ENCODE results near the gene METRN. TPM values are rescaled to one million over a fixed set of nuclear protein-coding genes. Genes with fewer than 3 reads are reported as not detected.
A peak's percentile ranks its signal among the peaks of the same experiment; 100 is the strongest.

Gene METRN
- polyA plus RNA-seq, 6 donors from 2014 or later, result 4.0 to 10.2 (median 6.2) TPM; not detected in 1

- no peak for ATAC-seq (ENCODE audit: low read depth in 2 of 2)
- peaks cover 0 to 5% (median 0%) of the 10 kb centered on the region in 3 donors for H3K4me1 Mint-ChIP-seq
- no peaks in the 10 kb centered on the region for H3K9me3 Mint-ChIP-seq
- DNase-seq, result no peak
- H3K36me3 Mint-ChIP-seq, result no peaks in the 10 kb centered on the region
- H3K27me3 Mint-ChIP-seq, result no peaks in the 10 kb centered on the region
- H3K4me3 Mint-ChIP-seq, result peak overlapping the region in 5 of 8 donors; percentile 47 to 75 (median 55)
- H3K27ac Mint-ChIP-seq, result peak overlapping the region in 2 of 6 donors; percentile 15 to 43
Measured at GRCh38 chr16:728890-729744, 14.2 kb downstream of the METRN start.

- ATAC-seq (ENCODE audit: low read depth in 2 of 2) (no peak), DNase-seq (no peak)
- H3K9me3 Mint-ChIP-seq, result no peaks in the 10 kb centered on the region
- H3K36me3 Mint-ChIP-seq, result no peaks in the 10 kb centered on the region
- H3K4me3 Mint-ChIP-seq, result peak overlapping the region in 6 of 8 donors; percentile 15 to 60 (median 32)
- no peaks in the 10 kb centered on the region for H3K27me3 Mint-ChIP-seq
- H3K4me1 Mint-ChIP-seq, result peaks cover 0 to 5% (median 0%) of the 10 kb centered on the region in 3 donors
- peak overlapping the region in 1 of 6 donors; percentile 11 for H3K27ac Mint-ChIP-seq
Measured at GRCh38 chr16:729768-730665, 15.1 kb downstream of the METRN start.

- ATAC-seq (ENCODE audit: low read depth in 2 of 2) (no peak), DNase-seq (no peak)
- H3K27ac Mint-ChIP-seq, result no peak overlapping the region
- peaks cover 0 to 3% (median 2%) of the 10 kb centered on the region in 3 donors for H3K4me1 Mint-ChIP-seq
- H3K36me3 Mint-ChIP-seq, result no peaks in the 10 kb centered on the region
- peak overlapping the region in 1 of 8 donors; percentile 15 for H3K4me3 Mint-ChIP-seq
- H3K9me3 Mint-ChIP-seq, result no peaks in the 10 kb centered on the region
- no peaks in the 10 kb centered on the region for H3K27me3 Mint-ChIP-seq
Measured at GRCh38 chr16:730666-731509, 16.0 kb downstream of the METRN start.

- Mint-ChIP-seq H3K27me3 (no peaks in the 10 kb centered on the region), H3K4me3 (no peak overlapping the region), H3K27ac (no peak overlapping the region), H3K4me1 (peaks cover 0 to 4% (median under 1%) of the 10 kb centered on the region in 3 donors), H3K36me3 (no peaks in the 10 kb centered on the region), H3K9me3 (no peaks in the 10 kb centered on the region)
- no peak for ATAC-seq (ENCODE audit: low read depth in 2 of 2)
- DNase-seq, result no peak
Measured at GRCh38 chr16:732332-732731, 17.4 kb downstream of the METRN start.

- Mint-ChIP-seq H3K9me3 (no peaks in the 10 kb centered on the region), H3K4me1 (peaks cover 2 to 10% (median 6%) of the 10 kb centered on the region in 3 donors), H3K27me3 (no peaks in the 10 kb centered on the region), H3K27ac (no peak overlapping the region), H3K4me3 (no peak overlapping the region), H3K36me3 (no peaks in the 10 kb centered on the region)
- ATAC-seq (ENCODE audit: low read depth in 2 of 2) (no peak), DNase-seq (no peak)
Measured at GRCh38 chr16:732936-733335, 18.0 kb downstream of the METRN start.

GRCh38 chr16:733382-734207 lies 18.7 kb downstream of the METRN start:
- H3K27ac Mint-ChIP-seq, result peak overlapping the region in 1 of 6 donors; percentile 74
- H3K4me3 Mint-ChIP-seq, result no peak overlapping the region
- DNase-seq, result no peak
- ATAC-seq (ENCODE audit: low read depth in 2 of 2), result peak in 1 of 2 donors; percentile 18
- H3K36me3 Mint-ChIP-seq, result no peaks in the 10 kb centered on the region
- H3K4me1 Mint-ChIP-seq, result peaks cover 5 to 12% (median 8%) of the 10 kb centered on the region in 3 donors
- no peaks in the 10 kb centered on the region for H3K9me3 Mint-ChIP-seq
- H3K27me3 Mint-ChIP-seq, result no peaks in the 10 kb centered on the region

- peak overlapping the region in 2 of 6 donors; percentile 41 to 74 for H3K27ac Mint-ChIP-seq
- no peaks in the 10 kb centered on the region for H3K9me3 Mint-ChIP-seq
- H3K4me1 Mint-ChIP-seq, result peaks cover 5 to 18% (median 12%) of the 10 kb centered on the region in 3 donors
- no peak for DNase-seq
- no peaks in the 10 kb centered on the region for H3K27me3 Mint-ChIP-seq
- H3K4me3 Mint-ChIP-seq, result no peak overlapping the region
- no peaks in the 10 kb centered on the region for H3K36me3 Mint-ChIP-seq
- ATAC-seq (ENCODE audit: low read depth in 2 of 2), result no peak
Measured at GRCh38 chr16:734208-734980, 19.5 kb downstream of the METRN start.

GRCh38 chr16:734981-735881 lies 20.3 kb downstream of the METRN start:
- no peak for ATAC-seq (ENCODE audit: low read depth in 2 of 2)
- DNase-seq, result no peak
- peak overlapping the region in 2 of 8 donors; percentile 30 to 70 for H3K4me3 Mint-ChIP-seq
- H3K4me1 Mint-ChIP-seq, result peaks cover 12 to 22% (median 12%) of the 10 kb centered on the region in 3 donors
- H3K27ac Mint-ChIP-seq, result no peak overlapping the region
- no peaks in the 10 kb centered on the region for H3K9me3 Mint-ChIP-seq
- H3K27me3 Mint-ChIP-seq, result no peaks in the 10 kb centered on the region
- H3K36me3 Mint-ChIP-seq, result no peaks in the 10 kb centered on the region

- H3K4me3 Mint-ChIP-seq, result peak overlapping the region in 3 of 8 donors; percentile 34 to 41 (median 40)
- H3K27ac Mint-ChIP-seq, result no peak overlapping the region
- no peaks in the 10 kb centered on the region for H3K27me3 Mint-ChIP-seq
- H3K9me3 Mint-ChIP-seq, result no peaks in the 10 kb centered on the region
- no peak for ATAC-seq (ENCODE audit: low read depth in 2 of 2)
- H3K4me1 Mint-ChIP-seq, result peaks cover 12 to 22% (median 12%) of the 10 kb centered on the region in 3 donors
- DNase-seq, result no peak
- no peaks in the 10 kb centered on the region for H3K36me3 Mint-ChIP-seq
Measured at GRCh38 chr16:735982-736453, 21.1 kb downstream of the METRN start.

- Mint-ChIP-seq H3K4me3 (peak overlapping the region in 3 of 8 donors; percentile 30 to 84 (median 56)), H3K36me3 (no peaks in the 10 kb centered on the region), H3K4me1 (peaks cover 12 to 25% (median 12%) of the 10 kb centered on the region in 3 donors), H3K27ac (peak overlapping the region in 1 of 6 donors; percentile 95), H3K9me3 (no peaks in the 10 kb centered on the region), H3K27me3 (no peaks in the 10 kb centered on the region)
- ATAC-seq (ENCODE audit: low read depth in 2 of 2), result no peak
- DNase-seq, result no peak
Measured at GRCh38 chr16:736936-737481, 22.1 kb downstream of the METRN start.

All from naive B cell (primary cell).